Central memory CD8-positive, alpha-beta T cell (primary cell): ENCODE measurements around the gene IGFALS.
A peak's percentile ranks its signal among the peaks of the same experiment; 100 is the strongest.

Experiments
- ATAC-seq: fragments of 150-1000 bp; cut with Tn5 transposase; replicated peaks from 2 replicates; pipeline ENCODE4 v1.10.0; 2022; ENCODE audit warnings: mild to moderate bottlenecking, moderate FRiP score, moderate number of reproducible peaks; ENCODE audit not compliant: poor library complexity, severe bottlenecking; ENCODE audit errors: extremely low read depth
- DNase-seq, 2 donors: peaks; one replicate each; pipeline ENCODE4 v3.0.0; 2021; ENCODE audit warnings: low spot score in 2 of 2
- H3K27ac Mint-ChIP-seq: one replicate; pipeline ENCODE4 v1.8.0; 2022; ENCODE audit warnings: low read depth, mild to moderate bottlenecking, moderate library complexity, mixed read lengths
- H3K27me3 Mint-ChIP-seq: one replicate; pipeline ENCODE4 v1.8.0; 2022; ENCODE audit warnings: mixed read lengths
- H3K36me3 Mint-ChIP-seq: one replicate; pipeline ENCODE4 v1.8.0; 2022; ENCODE audit warnings: mild to moderate bottlenecking, moderate library complexity, mixed read lengths; ENCODE audit not compliant: insufficient read depth
- H3K4me1 Mint-ChIP-seq: one replicate; pipeline ENCODE4 v1.8.0; 2022; ENCODE audit warnings: mixed read lengths
- H3K4me3 Mint-ChIP-seq: one replicate; pipeline ENCODE4 v1.8.0; 2022; ENCODE audit warnings: mild to moderate bottlenecking, moderate library complexity, mixed read lengths
- H3K9me3 Mint-ChIP-seq: one replicate; pipeline ENCODE4 v1.8.0; 2022; ENCODE audit warnings: mixed read lengths

The IGFALS gene

DNA sequence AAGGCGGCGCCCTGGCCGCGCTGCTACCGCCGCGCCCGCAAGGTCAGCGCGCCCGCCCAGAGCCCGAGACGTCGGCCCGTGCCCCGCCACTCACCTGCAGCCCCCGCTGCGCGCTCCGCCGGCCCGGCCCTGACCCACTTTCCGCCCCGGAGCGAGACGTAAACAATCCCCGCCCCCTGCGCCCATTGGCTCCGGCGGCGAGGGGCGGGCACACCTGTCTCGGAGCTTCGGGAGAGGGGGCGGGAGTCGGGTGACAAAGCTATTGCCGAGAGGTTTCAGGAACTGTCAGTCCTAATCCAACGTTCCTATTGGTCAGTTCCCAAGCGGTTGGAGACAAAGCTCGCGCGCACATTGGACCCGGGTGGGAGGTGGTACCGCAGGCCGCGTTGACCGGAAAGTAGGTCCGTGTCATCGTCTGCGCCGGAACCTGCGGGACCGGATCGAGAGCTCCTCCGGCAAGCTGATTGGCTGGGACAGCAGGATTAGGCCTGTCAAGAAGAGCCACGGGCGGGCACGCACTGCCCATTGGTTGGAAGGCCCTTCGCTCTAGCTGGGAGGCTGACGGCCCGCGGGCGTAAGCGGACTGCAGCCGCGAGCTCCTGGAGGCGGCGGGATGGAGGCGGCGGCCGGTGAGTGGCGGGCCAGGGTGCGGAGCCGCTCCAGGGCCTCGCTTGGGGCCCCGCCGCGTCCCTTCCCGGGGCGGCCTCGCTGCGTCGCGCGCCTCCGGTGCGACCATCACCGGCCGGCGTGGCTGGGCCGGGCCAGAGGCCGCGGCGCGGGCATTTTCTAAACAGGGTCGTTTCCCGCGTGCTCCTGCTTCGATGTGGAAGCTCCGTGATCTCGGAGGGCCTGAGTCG, 10.9 kb downstream of the IGFALS start, which contains the start of the genes NUBP2 and SPSB3:
Gene NUBP2, plus strand, starts transcription at position 553 of the 857 bp plus-strand sequence. Its CDS starts 61 bp downstream, at position 614.
Gene SPSB3, minus strand, starts transcription at position 164 of the 857 bp plus-strand sequence. CDS start 1,088 bp downstream, outside the sequence.
- peaks cover 24% of the 10 kb centered on the region for H3K4me1 Mint-ChIP-seq
- H3K27me3 Mint-ChIP-seq: no peaks in the 10 kb centered on the region
- peaks cover 18% of the 10 kb centered on the region for H3K36me3 Mint-ChIP-seq
- peak; percentile 88 for ATAC-seq
- H3K9me3 Mint-ChIP-seq: no peaks in the 10 kb centered on the region
- peak; percentile 89 to 95 for DNase-seq
- peak within 1 kb of the TSS; percentile 83 for H3K4me3 Mint-ChIP-seq
- H3K27ac Mint-ChIP-seq: peak within 1 kb of the TSS; percentile 83

DNA sequence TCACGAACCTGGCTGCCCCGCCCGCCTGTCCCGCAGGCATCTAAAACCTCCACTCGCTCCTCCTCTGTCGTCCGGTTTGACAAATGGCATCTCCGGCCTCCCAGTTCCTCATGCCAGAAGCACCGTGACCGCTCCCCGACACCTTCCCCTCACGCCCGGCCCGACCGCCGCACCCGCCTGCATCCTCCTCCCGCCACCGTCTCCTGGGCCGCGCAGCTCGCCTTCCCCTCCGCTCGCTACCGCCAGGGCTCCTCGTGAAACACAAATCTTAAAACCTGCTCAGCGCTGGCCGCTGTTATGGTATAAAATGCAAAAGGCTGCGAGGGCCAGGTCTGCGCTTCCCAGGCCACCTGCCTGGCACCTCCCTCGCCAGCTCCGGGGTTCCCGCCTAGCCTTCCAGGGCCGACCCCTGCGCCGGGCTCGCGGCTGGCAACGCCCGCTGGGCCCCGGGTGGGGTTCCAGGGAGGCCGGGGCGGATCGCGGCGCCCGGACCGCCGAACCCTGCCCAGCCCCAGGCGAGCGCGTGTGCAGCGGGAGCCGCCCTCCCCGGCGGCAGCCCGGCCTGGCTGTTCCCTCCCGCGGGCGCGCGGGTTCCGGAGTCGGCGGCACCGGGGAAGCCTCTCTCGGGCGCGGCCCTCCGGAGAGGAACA, 11.6 kb downstream of the IGFALS start:
- H3K9me3 Mint-ChIP-seq: no peaks in the 10 kb centered on the region
- peak overlapping the region; percentile 83 for H3K4me3 Mint-ChIP-seq
- no peak for DNase-seq
- H3K27ac Mint-ChIP-seq: peak overlapping the region; percentile 83
- peaks cover 24% of the 10 kb centered on the region for H3K4me1 Mint-ChIP-seq
- ATAC-seq: peak; percentile 13
- H3K36me3 Mint-ChIP-seq: peaks cover 17% of the 10 kb centered on the region
- no peaks in the 10 kb centered on the region for H3K27me3 Mint-ChIP-seq

DNA sequence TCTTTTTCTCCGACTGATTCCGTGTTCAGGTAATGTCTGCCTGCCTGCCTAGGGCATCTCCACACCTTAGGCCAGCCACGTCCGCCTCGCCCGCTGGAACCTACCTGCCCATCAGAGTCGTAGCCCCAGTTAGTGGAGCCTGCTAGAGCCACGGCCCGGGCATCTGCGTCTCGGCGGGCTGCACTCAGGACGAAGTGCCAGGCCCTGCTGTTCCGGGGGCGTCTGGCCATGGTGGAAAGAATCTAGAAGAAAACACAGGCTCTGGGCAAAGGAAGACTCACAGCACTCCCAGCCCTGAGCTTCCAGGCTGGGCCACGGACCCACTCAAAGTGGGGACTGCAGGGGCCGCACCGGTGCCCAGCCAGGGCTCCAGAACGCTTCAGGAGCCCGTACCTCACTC, 12.3 kb downstream of the IGFALS start:
- no peaks in the 10 kb centered on the region for H3K9me3 Mint-ChIP-seq
- H3K27ac Mint-ChIP-seq: peak overlapping the region; percentile 83
- peak overlapping the region; percentile 83 for H3K4me3 Mint-ChIP-seq
- no peak for DNase-seq
- peaks cover 22% of the 10 kb centered on the region for H3K36me3 Mint-ChIP-seq
- ATAC-seq: no peak
- no peaks in the 10 kb centered on the region for H3K27me3 Mint-ChIP-seq
- H3K4me1 Mint-ChIP-seq: peaks cover 24% of the 10 kb centered on the region

DNA sequence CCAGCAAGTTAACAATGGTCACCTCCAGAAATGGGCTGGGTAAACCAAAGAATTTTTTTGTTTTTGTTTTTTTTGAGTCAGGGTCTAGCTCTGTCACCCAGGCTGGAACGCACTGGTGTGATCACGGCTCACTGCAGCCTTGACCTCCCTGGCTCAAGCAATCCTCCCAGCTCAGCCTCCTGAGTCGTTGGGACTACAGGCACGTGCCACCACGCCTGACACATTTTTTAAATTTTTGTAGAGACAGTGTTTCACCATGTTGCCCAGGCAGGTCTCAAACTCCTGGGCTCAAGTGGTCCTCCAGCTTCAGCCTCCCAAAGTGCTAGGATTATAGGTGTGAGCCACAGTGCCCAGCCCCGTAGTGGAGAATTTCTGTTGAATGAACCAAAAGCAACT, 12.8 kb downstream of the IGFALS start:
- Mint-ChIP-seq H3K27me3 (no peaks in the 10 kb centered on the region), H3K27ac (no peak overlapping the region)
- ATAC-seq: no peak

DNA sequence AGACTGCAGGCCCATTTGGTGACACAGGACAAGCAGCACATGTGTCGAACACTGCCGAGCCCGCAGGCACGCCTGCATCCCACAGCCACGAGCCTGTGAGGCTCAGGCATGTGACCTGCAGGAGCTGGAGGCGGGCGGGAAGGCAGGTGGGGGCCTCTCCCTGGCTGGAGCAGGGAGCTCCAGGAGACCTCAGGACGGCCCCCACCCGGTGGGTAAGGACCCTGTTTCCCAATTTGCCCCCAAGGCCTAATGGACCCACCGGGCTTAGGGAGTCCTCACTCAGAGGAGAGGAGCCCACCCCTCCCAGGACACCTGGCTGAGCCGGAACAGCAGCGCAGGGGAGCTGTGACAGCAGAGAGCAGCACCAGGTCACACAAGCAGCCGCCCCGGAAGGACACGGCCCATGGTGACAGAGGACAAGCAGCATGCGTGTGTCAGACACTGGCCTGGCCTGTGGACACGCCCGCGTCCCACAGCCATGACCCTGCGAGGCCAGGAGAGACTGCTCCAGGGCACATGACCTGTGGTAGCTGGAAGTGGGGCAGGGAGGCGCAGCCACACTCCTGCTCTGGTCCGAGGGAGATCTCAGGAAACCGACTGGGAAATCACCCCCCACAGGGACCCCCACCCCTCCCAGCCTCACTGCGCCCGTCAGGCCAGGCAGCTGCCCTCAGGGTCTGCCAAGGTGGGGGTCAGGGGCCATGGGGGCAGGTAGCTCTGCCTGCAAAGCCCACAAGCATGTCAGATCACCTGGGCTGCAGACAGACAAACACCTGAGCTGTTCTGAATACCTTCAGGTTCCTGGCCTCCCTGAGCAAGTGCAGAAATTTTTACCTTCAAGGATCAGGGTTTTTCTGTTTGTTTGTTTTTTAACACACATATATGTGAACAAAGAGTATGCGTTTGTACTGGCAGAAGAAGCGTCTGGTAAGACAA, 13.5 kb downstream of the IGFALS start:
- Mint-ChIP-seq H3K36me3 (peaks cover 26% of the 10 kb centered on the region), H3K27ac (no peak overlapping the region), H3K4me3 (no peak overlapping the region), H3K27me3 (no peaks in the 10 kb centered on the region), H3K4me1 (peaks cover 17% of the 10 kb centered on the region), H3K9me3 (no peaks in the 10 kb centered on the region)
- ATAC-seq: no peak
- no peak for DNase-seq

More for the DNA sequence above, 12.8 kb downstream of the IGFALS start:
- Mint-ChIP-seq H3K9me3 (no peaks in the 10 kb centered on the region), H3K36me3 (peaks cover 26% of the 10 kb centered on the region), H3K4me3 (peak overlapping the region; percentile 83), H3K4me1 (peaks cover 24% of the 10 kb centered on the region)
- no peak for DNase-seq

DNA sequence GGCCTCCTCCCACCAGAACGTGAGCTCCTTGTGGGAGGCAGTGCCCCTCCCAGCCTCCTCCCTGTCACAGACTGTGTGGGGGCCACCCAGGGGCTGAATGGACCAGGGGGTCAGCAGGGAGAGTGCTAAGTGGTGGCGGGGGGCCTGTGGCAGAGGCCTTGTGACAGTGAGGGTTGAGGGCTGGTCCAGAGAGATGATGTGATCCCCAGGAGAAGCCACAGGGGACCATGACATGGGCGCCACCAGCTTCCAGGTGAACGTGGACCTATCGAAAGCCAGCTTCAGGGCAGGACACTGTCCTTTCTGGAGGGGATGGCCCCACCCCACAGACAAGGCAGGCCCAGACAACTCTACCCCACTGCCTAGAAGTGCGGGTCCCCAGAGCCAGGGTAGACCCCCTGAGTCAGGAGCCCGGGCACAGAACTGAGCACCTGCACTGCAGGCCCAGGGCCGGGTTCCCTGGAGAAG, 14.2 kb downstream of the IGFALS start:
- Mint-ChIP-seq H3K4me1 (peaks cover 15% of the 10 kb centered on the region), H3K4me3 (no peak overlapping the region), H3K27ac (no peak overlapping the region), H3K27me3 (no peaks in the 10 kb centered on the region), H3K9me3 (no peaks in the 10 kb centered on the region), H3K36me3 (peaks cover 26% of the 10 kb centered on the region)
- ATAC-seq: no peak
- DNase-seq: no peak

DNA sequence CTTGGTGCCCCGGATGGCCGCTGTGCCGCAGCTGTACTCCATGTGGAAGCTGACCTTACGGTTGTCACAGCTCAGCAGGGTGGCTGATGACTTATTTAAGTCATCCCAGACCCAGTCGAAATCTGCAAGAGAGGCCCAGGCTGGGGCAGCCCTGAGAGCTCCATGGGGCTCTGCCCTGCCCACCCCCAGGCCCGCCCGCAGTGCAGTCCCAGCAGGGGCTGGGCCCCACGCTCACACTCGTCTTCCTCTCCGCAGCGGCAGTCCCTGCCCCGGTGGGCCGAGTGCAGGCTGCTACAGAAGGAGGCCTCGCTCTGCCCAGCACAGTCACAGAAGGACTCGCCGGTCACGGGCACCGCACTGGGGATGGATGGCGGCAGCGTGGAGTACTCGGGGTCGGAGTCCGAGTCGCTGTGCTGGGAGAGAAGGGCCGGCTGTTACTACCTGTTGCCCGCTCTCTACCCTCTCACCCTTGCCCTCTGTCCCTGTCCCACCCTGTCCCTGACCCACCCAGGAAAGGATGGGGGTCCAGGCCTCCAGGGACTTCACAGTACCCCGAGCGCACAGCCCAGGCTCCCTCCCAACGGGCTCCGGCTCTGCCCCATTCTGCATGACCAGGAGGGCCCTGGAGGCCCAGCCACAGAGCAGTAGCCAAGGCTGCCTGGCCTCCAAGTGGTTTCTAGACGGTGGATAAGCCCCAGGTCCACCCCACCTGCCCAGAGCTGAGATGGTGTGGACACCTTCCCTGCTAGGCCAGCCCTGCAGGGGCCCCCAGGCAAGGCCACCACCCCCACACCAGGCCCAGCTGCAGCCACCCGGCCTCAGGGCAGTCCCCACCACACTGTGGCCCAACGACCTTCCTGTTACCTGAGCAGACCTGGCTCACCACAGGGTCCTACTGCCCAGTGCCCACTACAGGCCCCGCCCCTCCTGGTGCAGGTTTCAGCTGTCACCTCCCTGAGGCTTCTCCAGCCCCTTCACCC, 15.0 kb downstream of the IGFALS start:
- Mint-ChIP-seq H3K9me3 (no peaks in the 10 kb centered on the region), H3K27me3 (no peaks in the 10 kb centered on the region), H3K27ac (no peak overlapping the region), H3K4me3 (no peak overlapping the region), H3K36me3 (peaks cover 27% of the 10 kb centered on the region), H3K4me1 (peaks cover 15% of the 10 kb centered on the region)
- DNase-seq (no peak), ATAC-seq (no peak)

DNA sequence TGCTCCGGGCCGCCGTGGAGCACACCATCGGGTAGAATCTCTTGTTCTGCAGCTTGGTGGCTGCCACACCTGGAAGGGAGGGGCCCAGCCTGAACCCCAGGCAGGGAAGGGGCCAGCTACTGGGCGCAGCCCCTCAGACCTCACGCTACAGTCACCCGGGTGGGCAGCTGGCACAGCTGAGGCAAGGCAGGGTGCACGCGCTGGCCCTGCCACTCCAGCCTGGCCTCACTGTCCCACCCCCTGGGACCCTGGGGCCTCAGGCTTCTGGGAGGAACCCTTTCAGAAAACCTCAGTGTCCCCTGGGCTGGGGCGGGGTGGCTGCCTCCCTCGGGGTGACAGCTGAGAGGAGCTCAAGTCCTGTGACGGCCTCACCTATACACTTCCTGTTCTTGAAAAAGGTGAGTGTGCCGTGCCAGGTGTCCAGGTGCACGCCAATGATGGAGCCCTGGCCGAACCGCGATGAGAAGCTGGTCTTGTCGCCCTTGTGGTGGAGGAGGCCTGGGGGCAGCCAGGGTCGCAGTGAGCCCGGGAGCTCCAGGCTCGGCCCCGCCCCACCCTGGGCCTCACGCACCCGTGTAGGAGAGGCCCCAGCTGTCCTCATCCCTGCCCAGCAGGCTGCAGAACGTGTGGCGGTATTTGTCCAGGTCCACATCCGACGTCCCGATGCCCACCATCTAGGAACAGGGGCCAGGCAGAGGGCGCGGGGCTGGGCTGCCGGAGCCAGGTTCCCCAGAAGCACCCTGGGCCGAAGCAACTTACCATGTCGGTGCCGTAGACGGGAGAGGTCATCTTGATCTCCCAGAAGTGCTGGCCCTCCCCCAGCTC, 15.9 kb downstream of the IGFALS start:
- peaks cover 30% of the 10 kb centered on the region for H3K36me3 Mint-ChIP-seq
- H3K4me1 Mint-ChIP-seq: peaks cover 10% of the 10 kb centered on the region
- ATAC-seq (no peak), DNase-seq (no peak)
- H3K27ac Mint-ChIP-seq: no peak overlapping the region
- H3K4me3 Mint-ChIP-seq: no peak overlapping the region
- H3K9me3 Mint-ChIP-seq: no peaks in the 10 kb centered on the region
- no peaks in the 10 kb centered on the region for H3K27me3 Mint-ChIP-seq

DNA sequence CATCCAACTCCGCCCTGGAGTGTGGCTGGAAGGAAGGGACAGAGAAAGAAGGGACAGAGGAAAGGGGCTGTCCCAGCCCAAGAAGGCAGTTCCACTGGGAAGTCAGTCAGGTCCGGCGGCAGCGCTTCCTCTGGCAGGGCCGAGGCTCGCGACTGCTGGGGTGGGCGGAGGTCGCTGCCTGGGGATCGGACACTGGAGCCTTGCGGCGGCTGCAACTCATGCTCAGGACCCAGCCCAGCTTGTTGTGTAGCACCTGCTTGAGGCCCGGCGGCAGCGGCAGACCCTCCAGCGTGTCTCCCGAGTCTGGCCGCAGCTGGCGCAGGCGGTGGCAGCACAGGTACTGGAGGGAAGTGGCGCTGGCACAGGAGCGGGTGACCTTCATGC, 16.5 kb downstream of the IGFALS start:
- no peak overlapping the region for H3K4me3 Mint-ChIP-seq
- H3K27ac Mint-ChIP-seq: no peak overlapping the region

DNA sequence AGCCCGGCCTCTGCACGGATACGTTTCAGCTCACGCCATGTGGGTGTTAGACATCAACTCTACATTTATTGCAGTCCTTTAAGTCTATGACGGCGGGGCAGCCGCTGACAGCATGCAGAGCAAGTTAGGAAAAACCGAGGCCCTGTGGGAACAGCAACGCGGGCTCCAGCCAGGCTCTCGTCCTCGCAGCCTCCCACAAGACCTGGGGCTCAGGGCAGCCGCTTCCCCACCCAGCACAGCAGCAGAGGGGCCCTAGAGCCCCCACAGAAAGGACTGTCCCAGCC, 16.9 kb downstream of the IGFALS start:
- Mint-ChIP-seq H3K4me1 (peaks cover 14% of the 10 kb centered on the region), H3K27ac (no peak overlapping the region), H3K27me3 (no peaks in the 10 kb centered on the region), H3K36me3 (peaks cover 31% of the 10 kb centered on the region), H3K9me3 (no peaks in the 10 kb centered on the region), H3K4me3 (no peak overlapping the region)
- DNase-seq (no peak), ATAC-seq (no peak)

More for the DNA sequence above, 16.5 kb downstream of the IGFALS start:
- no peak for ATAC-seq
- Mint-ChIP-seq H3K36me3 (peaks cover 33% of the 10 kb centered on the region), H3K4me1 (peaks cover 14% of the 10 kb centered on the region), H3K27me3 (no peaks in the 10 kb centered on the region), H3K9me3 (no peaks in the 10 kb centered on the region)
- DNase-seq: no peak
